GM21423 (cell line): Measurements from ENCODE around the gene AGRN.

Experiments used
- ATAC-seq: cut with Tn5 transposase; IDR thresholded peaks from one replicate; pipeline ENCODE4 v1.9.1; 2021; ENCODE audit warnings: mild to moderate bottlenecking, moderate library complexity; ENCODE audit not compliant: unreplicated experiment

The AGRN gene

DNA sequence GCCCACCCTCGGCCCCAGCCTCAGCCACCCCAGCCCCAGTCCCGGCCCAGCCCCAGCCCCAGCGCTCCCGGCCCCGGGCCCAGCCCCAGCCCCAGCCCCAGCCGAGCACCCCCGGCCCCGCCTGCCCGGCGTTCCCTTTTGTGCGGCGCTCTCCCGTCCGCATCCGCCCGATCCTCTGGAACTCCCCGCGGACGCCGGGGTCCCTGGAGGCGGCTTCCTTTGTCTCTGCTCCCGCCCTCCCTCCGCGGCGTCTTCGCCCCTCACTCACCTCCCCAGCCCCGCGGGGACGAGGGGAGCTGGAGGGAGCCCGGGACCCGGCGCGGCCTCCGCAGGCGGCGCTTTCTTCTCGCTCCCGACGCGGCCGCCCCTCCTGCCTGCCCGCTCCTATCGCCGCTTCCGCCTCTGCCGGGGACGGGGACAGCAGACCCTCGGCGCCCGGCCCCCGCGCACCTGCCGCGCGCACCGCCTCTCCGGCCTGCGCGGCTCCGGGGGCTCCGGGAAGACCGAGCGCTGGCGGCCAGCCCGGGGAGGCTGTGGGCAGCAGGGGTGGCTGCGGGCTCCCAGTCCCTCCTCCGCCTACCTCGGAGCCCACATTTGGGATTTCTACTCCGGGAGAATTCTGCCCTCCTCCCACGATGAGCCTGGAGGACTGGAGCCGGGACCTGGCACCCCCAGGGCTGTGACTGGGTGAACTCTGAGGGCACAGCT, 14.0 kb downstream of the AGRN start:
- ATAC-seq, result no peak

DNA sequence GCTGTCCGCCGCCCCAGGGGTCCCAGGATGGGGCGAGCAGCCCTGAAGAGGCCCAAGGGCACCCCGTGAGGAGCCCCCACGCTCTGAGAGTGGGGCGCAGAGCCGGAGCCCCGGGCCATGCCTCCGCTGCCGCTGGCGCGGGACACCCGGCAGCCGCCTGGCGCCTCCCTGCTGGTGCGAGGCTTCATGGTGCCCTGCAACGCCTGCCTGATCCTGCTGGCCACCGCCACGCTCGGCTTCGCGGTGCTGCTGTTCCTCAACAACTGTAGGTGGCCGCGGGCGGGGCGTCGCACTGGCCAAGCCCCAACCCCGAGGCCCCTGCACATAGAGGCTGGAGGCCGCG, 14.5 kb downstream of the AGRN start:
- ATAC-seq, result no peak

DNA sequence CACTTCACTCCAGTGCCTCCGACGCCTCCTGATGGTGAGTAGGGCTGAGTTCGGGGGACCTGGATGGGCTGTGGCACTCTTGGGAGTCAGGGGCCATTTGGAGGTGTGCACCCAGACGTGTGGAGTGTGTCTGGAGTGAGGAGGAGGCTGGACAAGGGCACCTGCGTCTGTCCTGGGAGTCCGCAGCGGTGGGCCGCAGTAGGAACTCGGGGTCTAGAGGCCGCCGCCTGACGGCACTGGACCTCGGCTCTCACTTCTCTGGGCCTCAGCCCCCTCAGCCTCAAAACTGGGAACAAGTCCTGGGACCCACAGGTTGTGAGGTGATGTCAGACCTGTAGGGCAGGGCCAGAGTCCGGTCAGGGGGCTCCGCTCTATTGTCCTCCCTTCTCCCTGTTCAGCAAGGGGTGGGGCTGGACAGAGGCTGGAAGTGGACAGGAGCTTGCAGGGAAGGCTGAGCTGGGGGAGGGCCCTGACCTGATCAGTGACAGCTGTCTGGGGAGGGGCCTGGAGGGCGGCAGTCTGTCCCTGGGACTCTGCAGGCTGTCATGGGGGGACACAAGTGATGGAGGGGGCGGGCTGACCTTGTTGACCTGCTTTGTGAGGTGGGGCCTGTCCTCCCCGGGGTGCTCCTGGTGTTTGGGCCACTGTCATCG, 15.5 kb downstream of the AGRN start:
- no peak for ATAC-seq

DNA sequence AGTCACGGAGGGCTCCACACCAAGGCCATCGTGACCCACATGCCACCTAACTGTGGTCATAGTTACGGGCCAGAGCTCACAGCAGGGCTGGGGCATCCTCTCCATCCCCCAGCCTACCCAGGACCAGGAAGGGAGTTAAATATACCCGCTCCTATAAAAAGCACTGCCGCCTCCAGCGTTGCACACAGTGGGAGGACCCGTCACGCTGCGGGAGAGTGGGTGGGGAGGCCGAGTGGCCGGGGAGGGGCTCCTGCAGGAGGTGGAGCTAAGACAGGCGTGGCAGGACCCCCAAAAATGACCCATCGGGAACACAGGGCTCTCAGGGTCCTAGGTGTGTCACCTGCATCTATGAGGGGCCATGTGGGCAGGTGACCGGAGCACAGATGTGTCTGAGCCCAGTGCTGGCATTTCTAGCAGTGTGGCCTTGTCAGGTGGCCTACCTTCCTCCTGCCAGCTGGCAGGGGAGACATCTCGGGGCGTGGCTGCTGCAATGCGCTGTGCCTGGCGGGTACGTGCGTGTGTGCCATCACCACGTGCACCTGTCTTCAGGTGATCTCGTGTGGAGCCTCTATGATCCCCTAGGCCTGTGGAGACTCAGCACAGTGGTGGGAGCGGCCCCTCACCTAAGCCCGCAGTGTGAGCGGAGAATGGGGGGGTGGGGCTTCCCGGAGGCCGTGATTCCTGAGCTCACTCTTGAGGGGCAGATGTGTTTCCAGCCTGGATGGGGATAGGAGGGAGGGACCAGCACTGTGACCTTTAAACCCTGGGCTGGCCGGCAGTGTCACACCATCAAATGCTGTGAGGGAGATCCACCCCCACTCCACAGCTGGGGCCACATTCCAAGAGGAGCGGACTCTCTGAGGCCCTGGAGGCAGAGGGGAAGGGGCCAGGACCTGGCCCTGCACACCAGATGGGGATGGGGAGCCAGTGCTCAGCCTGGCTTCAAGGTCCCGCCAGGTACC, 17.7 kb downstream of the AGRN start:
- no peak for ATAC-seq

DNA sequence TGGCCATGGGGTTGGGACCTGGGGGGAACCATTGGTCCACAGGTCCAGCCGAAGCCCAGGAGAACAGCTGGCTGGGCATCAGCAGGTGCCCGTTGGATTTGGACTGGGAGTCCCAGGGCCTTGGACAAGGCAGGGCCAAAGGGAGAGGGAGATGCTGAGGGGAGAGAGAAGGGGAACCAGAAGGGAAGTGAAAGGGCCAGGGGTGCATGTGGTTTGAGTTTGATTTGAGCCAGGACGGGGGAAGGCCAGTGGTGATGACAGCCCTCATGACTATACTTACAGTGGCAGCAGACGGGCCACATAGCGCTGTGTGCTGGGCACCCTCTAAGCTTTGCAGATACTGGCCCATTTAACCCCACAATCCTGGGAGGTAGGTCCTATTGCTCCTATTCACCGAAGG, 18.8 kb downstream of the AGRN start:
- peak; percentile 36 for ATAC-seq

GRCh38 chr1:1039145-1039910, 19.4 kb downstream of the AGRN start:
- no peak for ATAC-seq

DNA sequence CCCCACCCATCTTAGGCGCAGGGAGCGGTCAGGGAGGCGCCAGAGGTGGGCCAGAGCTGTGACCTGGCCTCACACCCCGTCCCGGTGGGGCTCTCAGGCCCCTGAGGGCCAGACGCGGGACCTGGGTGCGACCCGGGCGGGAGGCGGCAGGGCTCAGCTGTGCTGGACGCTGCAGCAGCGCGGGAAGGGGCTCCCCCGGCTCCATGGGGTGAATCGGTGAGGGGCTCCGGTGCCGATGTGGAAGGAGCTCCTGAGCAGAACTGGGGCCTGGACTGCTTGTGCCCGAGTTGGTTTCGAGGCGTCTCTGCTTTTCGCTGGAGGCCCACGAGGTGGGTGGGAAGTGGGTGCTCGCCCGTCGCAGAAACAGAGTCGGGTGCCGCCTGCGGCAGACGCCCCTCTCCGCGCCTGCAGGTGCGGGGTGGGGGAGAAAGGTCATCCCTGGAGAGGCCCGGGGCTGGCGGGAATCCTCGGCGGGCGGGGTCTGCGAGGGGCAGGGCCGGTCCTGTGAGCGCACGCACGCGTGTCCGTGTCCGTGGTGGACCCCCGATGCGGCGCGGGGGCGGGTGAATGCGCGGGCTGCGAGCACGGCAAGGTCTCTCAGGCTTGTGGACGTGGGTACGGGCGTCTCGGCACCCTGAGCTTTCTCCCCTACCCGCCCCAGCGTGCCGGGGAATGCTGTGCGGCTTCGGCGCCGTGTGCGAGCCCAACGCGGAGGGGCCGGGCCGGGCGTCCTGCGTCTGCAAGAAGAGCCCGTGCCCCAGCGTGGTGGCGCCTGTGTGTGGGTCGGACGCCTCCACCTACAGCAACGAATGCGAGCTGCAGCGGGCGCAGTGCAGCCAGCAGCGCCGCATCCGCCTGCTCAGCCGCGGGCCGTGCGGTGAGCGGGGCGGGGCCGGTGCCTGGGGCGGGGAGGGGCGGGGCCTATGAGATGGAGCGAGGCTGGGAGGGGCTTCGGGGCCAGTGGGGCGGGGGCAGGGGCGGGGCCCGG, 20.4 kb downstream of the AGRN start:
- ATAC-seq, result peak; percentile 44

DNA sequence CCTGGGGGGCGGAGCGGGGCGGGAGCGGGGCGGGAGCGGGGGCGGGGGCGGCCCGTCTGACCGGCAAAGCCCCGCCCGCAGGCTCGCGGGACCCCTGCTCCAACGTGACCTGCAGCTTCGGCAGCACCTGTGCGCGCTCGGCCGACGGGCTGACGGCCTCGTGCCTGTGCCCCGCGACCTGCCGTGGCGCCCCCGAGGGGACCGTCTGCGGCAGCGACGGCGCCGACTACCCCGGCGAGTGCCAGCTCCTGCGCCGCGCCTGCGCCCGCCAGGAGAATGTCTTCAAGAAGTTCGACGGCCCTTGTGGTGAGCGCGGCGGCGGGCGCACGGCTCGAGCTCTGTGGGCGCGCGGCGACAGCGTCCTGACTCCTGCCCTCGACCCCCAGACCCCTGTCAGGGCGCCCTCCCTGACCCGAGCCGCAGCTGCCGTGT, 21.2 kb downstream of the AGRN start:
- no peak for ATAC-seq

- ATAC-seq, result no peak
These were observed 22.0 kb downstream of the AGRN start for GRCh38 chr1:1041873-1042272.

DNA sequence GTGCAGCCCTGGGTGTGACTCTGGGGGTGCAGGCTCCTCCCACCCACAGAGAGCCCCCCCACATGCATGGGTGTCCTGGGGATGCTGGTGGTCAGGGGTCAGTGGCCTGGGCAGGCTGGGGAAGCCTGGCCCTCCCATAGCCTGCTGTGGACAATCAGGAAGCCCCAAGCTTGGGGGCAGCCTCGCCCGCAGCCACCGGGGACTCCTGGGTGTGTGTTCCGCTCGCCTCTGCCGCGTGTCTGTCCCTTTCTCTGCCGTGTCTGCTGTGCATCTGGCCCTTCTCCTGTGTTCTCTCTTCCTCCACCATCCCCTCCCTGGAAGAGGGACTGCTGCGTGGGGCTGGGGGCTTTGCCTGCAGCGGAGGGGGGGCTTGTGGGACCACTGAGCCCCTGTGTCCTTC, 22.9 kb downstream of the AGRN start:
- no peak for ATAC-seq

DNA sequence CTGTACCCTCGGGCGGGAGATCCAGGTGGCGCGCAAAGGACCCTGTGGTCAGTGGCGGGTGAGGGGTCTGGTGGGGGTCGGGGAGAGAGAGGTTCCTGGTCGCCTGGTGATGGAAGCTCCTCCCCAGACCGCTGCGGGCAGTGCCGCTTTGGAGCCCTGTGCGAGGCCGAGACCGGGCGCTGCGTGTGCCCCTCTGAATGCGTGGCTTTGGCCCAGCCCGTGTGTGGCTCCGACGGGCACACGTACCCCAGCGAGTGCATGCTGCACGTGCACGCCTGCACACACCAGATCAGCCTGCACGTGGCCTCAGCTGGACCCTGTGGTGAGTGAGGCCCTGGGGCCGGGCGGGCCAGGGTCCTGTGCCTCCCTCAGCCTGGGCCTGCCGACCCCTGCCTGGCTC, 23.5 kb downstream of the AGRN start:
- no peak for ATAC-seq

- ATAC-seq, result no peak
These were observed 24.0 kb downstream of the AGRN start for GRCh38 chr1:1043921-1044320.

GRCh38 chr1:1044455-1045078, 24.6 kb downstream of the AGRN start:
- ATAC-seq, result no peak

DNA sequence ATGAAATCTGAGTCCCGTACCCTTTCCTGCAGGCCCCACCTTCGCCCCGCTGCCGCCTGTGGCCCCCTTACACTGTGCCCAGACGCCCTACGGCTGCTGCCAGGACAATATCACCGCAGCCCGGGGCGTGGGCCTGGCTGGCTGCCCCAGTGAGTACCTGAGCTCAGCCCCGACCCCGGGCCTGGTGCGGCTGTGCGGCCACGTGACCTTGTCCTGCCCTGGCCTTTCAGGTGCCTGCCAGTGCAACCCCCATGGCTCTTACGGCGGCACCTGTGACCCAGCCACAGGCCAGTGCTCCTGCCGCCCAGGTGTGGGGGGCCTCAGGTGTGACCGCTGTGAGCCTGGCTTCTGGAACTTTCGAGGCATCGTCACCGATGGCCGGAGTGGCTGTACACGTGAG, 25.2 kb downstream of the AGRN start:
- no peak for ATAC-seq

- ATAC-seq, result no peak
These were observed 26.3 kb downstream of the AGRN start for GRCh38 chr1:1046243-1046642.

DNA sequence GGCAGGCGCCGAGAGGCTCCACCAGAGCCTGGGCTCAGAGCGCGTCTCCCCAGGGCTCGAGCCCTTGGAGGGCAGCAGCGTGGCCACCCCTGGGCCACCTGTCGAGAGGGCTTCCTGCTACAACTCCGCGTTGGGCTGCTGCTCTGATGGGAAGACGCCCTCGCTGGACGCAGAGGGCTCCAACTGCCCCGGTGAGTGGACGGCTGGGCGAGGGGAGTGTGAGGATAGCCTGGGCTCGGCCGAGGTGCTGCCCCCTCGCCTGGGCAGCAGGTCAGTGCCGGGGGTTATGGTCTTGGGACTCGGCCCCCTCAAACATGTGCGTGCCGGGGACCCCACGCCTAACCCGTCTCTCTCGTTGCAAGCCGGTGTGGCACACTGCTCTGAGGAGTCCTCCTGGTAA, 26.8 kb downstream of the AGRN start:
- no peak for ATAC-seq

DNA sequence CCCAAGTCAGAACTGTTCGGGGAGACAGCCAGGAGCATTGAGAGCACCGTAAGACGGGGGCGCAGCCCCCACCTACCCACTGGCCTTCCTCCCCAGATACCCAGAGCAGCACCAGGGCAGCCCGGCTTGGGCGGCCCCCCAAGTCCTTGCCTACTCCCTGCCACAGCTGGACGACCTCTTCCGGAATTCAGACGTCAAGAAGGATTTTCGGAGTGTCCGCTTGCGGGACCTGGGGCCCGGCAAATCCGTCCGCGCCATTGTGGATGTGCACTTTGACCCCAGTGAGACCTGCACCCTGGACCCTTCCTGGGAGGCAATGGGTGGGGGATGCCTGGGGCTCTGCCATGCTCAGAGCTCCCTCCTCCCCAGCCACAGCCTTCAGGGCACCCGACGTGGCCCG, 27.5 kb downstream of the AGRN start:
- ATAC-seq, result no peak

DNA sequence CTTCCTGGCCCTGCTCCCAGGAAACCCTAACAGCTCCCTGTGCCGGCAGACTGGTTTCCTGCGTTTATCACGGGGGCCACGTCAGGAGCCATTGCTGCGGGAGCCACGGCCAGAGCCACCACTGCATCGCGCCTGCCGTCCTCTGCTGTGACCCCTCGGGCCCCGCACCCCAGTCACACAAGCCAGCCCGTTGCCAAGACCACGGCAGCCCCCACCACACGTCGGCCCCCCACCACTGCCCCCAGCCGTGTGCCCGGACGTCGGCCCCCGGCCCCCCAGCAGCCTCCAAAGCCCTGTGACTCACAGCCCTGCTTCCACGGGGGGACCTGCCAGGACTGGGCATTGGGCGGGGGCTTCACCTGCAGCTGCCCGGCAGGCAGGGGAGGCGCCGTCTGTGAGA, 28.0 kb downstream of the AGRN start:
- ATAC-seq, result no peak

GRCh38 chr1:1048765-1049164, 28.8 kb downstream of the AGRN start:
- no peak for ATAC-seq
